WTC11 (cell line): ENCODE measurements around the gene GJC1.

Experiments used
- CREB1 ChIP-seq: sonication (generic); formaldehyde crosslinking; IDR thresholded peaks from 2 replicates; pipeline ENCODE4 v1.8.0; 2023; ENCODE audit warnings: mild to moderate bottlenecking, missing genetic modification reagents
- CREM ChIP-seq: sonication (generic); formaldehyde crosslinking; IDR thresholded peaks from 2 replicates; pipeline ENCODE4 v1.8.1; 2022; ENCODE audit warnings: mild to moderate bottlenecking, missing genetic modification reagents, moderate library complexity
- CTCF ChIP-seq: fragments of 200-600 bp; IDR thresholded peaks from 2 replicates; pipeline ENCODE4 v1.8.0; 2022; ENCODE audit warnings: antibody characterized with exemption
- IRF2 ChIP-seq: sonication (generic); formaldehyde crosslinking; IDR thresholded peaks from 2 replicates; pipeline ENCODE4 v1.8.0; 2022; ENCODE audit warnings: low read depth, missing genetic modification reagents, borderline replicate concordance
- TCF7 ChIP-seq: sonication (generic); formaldehyde crosslinking; IDR thresholded peaks from 2 replicates; pipeline ENCODE4 v1.8.0; 2022; ENCODE audit warnings: mild to moderate bottlenecking, low read depth, missing genetic modification reagents, moderate library complexity
- ZNF232 ChIP-seq: sonication (generic); formaldehyde crosslinking; IDR thresholded peaks from 2 replicates; pipeline ENCODE4 v1.8.0; 2022; ENCODE audit warnings: mild to moderate bottlenecking, missing genetic modification reagents
- ZNF317 ChIP-seq: sonication (generic); formaldehyde crosslinking; IDR thresholded peaks from 2 replicates; pipeline ENCODE4 v1.8.1; 2023; ENCODE audit warnings: low read depth, mild to moderate bottlenecking, moderate library complexity, missing genetic modification reagents, borderline replicate concordance
- ZNF425 ChIP-seq: fragments of 250-450 bp; sonication (Bioruptor Pico); conservative IDR thresholded peaks from 2 replicates; pipeline ENCODE4 v1.9.0; 2021; ENCODE audit warnings: mild to moderate bottlenecking
- TF ChIP-seq, protein P1 (sequence below): sonication (generic); formaldehyde crosslinking; IDR thresholded peaks from 2 replicates; pipeline ENCODE4 v1.8.0; 2023; ENCODE audit warnings: missing genetic modification reagents
- TF ChIP-seq, protein P2 (sequence below): sonication (generic); formaldehyde crosslinking; IDR thresholded peaks from 2 replicates; pipeline ENCODE4 v1.8.0; 2022; ENCODE audit warnings: mild to moderate bottlenecking, missing genetic modification reagents
- TF ChIP-seq, protein P3 (sequence below): sonication (generic); formaldehyde crosslinking; IDR thresholded peaks from 2 replicates; pipeline ENCODE4 v1.8.1; 2022; ENCODE audit warnings: low read depth, mild to moderate bottlenecking, moderate library complexity, missing genetic modification reagents, borderline replicate concordance

GRCh38 chr17:44840936-44841335 lies 10.8 kb upstream of the GJC1 start:
- TF ChIP-seq ZNF317 (CRISPR knock-in tag) (no peak), CTCF (no peak), ZNF232 (no peak), IRF2 (CRISPR knock-in tag) (no peak), CREM (CRISPR knock-in tag) (no peak), TCF7 (no peak), CREB1 (no peak), ZNF425 (CRISPR knock-in tag) (no peak)
- TF ChIP-seq, protein P1, sequence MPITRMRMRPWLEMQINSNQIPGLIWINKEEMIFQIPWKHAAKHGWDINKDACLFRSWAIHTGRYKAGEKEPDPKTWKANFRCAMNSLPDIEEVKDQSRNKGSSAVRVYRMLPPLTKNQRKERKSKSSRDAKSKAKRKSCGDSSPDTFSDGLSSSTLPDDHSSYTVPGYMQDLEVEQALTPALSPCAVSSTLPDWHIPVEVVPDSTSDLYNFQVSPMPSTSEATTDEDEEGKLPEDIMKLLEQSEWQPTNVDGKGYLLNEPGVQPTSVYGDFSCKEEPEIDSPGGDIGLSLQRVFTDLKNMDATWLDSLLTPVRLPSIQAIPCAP = no peak
- TF ChIP-seq, protein P2, sequence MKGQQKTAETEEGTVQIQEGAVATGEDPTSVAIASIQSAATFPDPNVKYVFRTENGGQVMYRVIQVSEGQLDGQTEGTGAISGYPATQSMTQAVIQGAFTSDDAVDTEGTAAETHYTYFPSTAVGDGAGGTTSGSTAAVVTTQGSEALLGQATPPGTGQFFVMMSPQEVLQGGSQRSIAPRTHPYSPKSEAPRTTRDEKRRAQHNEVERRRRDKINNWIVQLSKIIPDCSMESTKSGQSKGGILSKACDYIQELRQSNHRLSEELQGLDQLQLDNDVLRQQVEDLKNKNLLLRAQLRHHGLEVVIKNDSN = no peak
- TF ChIP-seq, protein P3, sequence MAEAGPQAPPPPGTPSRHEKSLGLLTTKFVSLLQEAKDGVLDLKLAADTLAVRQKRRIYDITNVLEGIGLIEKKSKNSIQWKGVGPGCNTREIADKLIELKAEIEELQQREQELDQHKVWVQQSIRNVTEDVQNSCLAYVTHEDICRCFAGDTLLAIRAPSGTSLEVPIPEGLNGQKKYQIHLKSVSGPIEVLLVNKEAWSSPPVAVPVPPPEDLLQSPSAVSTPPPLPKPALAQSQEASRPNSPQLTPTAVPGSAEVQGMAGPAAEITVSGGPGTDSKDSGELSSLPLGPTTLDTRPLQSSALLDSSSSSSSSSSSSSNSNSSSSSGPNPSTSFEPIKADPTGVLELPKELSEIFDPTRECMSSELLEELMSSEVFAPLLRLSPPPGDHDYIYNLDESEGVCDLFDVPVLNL (CRISPR knock-in tag) = no peak
